ENCODE measurements around the gene PARP16.

Gene PARP16

DNA sequence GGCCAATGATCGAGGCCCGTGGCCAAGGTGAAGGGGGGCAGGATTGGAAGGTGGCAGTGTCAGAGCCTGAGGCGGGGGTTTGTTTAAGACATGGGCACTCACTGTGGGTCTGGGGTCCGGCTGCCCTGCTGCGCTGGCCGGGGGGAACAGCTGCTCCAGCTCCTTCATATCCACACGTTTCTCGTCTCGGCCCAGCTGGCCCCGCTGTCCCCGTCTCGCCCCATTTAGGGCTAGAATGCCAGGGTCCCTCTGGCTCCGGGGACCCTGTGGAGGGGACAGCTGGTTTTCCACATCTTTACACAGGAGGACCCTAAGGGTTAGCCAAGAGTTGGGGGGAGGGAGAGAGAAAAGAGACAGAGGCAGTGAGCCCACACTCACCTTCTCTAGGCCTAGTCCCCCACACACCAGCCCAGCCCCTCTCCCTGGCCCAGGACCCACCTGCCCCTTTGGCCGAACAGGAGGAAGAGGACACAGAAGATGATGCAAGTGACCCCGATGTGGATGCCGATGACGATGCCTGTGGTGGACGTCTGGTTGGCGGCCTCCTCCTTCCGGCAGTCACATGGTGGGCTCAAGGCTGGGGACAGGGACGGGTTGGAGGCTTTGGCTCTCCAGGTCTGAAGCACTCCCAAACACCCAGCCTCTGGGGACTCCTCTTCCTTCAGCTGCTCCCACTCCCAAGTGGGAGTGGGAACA lies 42.8 kb upstream of the PARP16 start:
- Histone ChIP-seq H3K9me3 (ENCODE audit: insufficient read depth, low read depth, low read length) (no peaks in the 10 kb centered on the region), H3K79me2 (ENCODE audit: insufficient read depth, low read length) (no peaks in the 10 kb centered on the region), H3F3A (ENCODE audit: low read depth) (no peaks in the 10 kb centered on the region), H3K4me3 (ENCODE audit: low read length, poor library complexity, severe bottlenecking) (no peak overlapping the region), H3K4me1 (ENCODE audit: insufficient read depth, low read length, poor library complexity, severe bottlenecking) (no peaks in the 10 kb centered on the region), H3K4me2 (ENCODE audit: low read depth, low read length, poor library complexity, severe bottlenecking) (no peak overlapping the region), H4K20me1 (ENCODE audit: insufficient read depth, low read length, poor library complexity, severe bottlenecking) (no peaks in the 10 kb centered on the region), H3K9me2 (replicated peaks; ENCODE audit: low read depth, low read length) (no peaks in the 10 kb centered on the region), H3K27me3 (ENCODE audit: insufficient read depth, low read length, poor library complexity, severe bottlenecking) (no peaks in the 10 kb centered on the region), H3K36me3 (ENCODE audit: insufficient read depth, low read length) (no peaks in the 10 kb centered on the region), H2AFZ (ENCODE audit: low read length) (no peak overlapping the region), H3K9ac (ENCODE audit: low read depth, low read length, poor library complexity, severe bottlenecking) (no peak overlapping the region)
- no peak for TF ChIP-seq EZH2phosphoT487 (IDR thresholded peaks at IDR 0.05; ENCODE audit: borderline replicate concordance)
- TF ChIP-seq, protein P1, sequence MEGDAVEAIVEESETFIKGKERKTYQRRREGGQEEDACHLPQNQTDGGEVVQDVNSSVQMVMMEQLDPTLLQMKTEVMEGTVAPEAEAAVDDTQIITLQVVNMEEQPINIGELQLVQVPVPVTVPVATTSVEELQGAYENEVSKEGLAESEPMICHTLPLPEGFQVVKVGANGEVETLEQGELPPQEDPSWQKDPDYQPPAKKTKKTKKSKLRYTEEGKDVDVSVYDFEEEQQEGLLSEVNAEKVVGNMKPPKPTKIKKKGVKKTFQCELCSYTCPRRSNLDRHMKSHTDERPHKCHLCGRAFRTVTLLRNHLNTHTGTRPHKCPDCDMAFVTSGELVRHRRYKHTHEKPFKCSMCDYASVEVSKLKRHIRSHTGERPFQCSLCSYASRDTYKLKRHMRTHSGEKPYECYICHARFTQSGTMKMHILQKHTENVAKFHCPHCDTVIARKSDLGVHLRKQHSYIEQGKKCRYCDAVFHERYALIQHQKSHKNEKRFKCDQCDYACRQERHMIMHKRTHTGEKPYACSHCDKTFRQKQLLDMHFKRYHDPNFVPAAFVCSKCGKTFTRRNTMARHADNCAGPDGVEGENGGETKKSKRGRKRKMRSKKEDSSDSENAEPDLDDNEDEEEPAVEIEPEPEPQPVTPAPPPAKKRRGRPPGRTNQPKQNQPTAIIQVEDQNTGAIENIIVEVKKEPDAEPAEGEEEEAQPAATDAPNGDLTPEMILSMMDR (conservative IDR thresholded peaks at IDR 0.05; ENCODE audit: low read length) = no peak

DNA sequence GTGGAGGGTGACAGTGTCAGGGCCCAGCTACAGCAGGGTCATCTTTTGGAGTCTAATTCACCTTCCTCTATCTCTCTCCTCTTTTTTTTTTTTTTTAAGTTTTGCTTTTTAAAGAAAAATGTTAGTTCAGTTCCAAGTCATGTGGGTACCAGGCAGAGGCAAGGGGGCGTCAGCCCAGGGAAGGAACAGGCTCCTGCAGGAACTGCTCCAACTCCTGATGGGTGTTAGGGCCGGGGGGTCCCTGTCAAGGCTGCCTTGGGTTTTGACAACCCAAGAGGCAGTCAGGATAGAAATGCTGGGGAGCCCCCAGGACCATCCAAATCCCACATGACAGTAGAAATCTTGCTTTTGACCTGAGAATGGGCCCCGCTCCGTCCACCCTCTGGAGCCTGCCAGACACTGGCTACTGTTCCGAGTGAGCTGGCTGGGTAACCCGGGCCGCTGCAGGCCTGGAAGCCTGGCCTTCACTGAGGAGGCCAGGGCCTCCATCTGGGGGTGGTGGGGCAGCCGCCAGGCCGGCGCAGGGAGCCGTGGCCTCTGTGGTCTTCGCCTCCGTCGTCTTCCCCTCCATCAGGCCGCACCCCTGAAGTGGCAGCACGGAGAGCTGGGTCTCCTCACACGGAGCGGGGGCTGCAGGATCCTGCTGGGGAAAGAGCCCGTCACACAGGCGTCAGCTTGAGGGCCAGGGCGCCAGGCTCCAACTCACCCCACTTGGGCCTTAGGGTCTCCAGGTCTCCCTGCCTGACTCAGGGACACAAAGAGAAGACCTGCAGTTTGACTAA lies 42.0 kb upstream of the PARP16 start:
- Histone ChIP-seq H3K27me3 (ENCODE audit: insufficient read depth, low read length, poor library complexity, severe bottlenecking) (no peaks in the 10 kb centered on the region), H3K9me2 (replicated peaks; ENCODE audit: low read depth, low read length) (no peaks in the 10 kb centered on the region), H3K9ac (ENCODE audit: low read depth, low read length, poor library complexity, severe bottlenecking) (no peak overlapping the region), H3K79me2 (ENCODE audit: insufficient read depth, low read length) (no peaks in the 10 kb centered on the region), H3K4me2 (ENCODE audit: low read depth, low read length, poor library complexity, severe bottlenecking) (no peak overlapping the region), H2AFZ (ENCODE audit: low read length) (no peak overlapping the region), H4K20me1 (ENCODE audit: insufficient read depth, low read length, poor library complexity, severe bottlenecking) (no peaks in the 10 kb centered on the region), H3K36me3 (ENCODE audit: insufficient read depth, low read length) (no peaks in the 10 kb centered on the region), H3K4me1 (ENCODE audit: insufficient read depth, low read length, poor library complexity, severe bottlenecking) (no peaks in the 10 kb centered on the region), H3K9me3 (ENCODE audit: insufficient read depth, low read depth, low read length) (no peaks in the 10 kb centered on the region), H3F3A (ENCODE audit: low read depth) (no peaks in the 10 kb centered on the region), H3K4me3 (ENCODE audit: low read length, poor library complexity, severe bottlenecking) (no peak overlapping the region)
- TF ChIP-seq EZH2phosphoT487 (IDR thresholded peaks at IDR 0.05; ENCODE audit: borderline replicate concordance) = no peak
- TF ChIP-seq, protein P1 (conservative IDR thresholded peaks at IDR 0.05; ENCODE audit: low read length) = no peak

DNA sequence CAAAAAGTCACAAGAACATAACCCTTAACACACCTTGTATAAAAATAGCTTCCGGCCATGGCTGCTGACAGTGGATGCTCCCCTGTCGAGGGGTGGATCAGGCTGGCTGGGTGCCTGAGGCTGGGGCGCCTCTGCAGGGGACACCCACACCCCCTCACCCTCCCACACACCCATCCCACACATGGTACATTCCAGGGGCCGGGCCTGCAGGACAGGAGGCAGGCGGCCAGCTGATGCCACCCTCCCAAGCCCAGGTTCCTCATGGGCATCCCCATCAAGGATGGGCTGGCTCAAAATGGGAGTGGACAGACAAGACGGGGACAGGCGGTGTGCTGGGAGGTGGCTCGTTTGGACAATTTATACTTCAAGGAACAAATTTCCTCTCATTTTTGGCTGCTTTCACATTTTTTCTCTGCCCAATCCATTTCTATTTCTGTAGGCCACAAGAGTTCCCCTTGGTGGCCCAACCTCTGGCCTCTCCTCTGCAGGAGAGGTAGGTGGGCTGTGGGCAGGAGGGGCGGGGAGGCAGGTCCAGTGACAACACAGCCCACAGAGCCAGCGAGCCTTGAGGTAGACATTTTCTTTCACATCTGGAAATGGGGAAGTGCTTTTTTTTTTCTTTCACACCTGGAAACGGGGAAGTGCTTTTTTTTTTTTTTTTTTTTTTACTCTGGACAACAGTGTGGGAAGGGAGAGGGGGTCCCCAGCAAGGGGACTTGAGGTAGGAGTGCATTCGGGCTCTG lies 41.1 kb upstream of the PARP16 start:
- Histone ChIP-seq H2AFZ (ENCODE audit: low read length) (no peak overlapping the region), H3K27me3 (ENCODE audit: insufficient read depth, low read length, poor library complexity, severe bottlenecking) (no peaks in the 10 kb centered on the region), H4K20me1 (ENCODE audit: insufficient read depth, low read length, poor library complexity, severe bottlenecking) (no peaks in the 10 kb centered on the region), H3K4me1 (ENCODE audit: insufficient read depth, low read length, poor library complexity, severe bottlenecking) (no peaks in the 10 kb centered on the region), H3K36me3 (ENCODE audit: insufficient read depth, low read length) (no peaks in the 10 kb centered on the region), H3K79me2 (ENCODE audit: insufficient read depth, low read length) (no peaks in the 10 kb centered on the region), H3K9ac (ENCODE audit: low read depth, low read length, poor library complexity, severe bottlenecking) (no peak overlapping the region), H3K9me2 (replicated peaks; ENCODE audit: low read depth, low read length) (no peaks in the 10 kb centered on the region), H3K4me3 (ENCODE audit: low read length, poor library complexity, severe bottlenecking) (no peak overlapping the region), H3F3A (ENCODE audit: low read depth) (no peaks in the 10 kb centered on the region), H3K4me2 (ENCODE audit: low read depth, low read length, poor library complexity, severe bottlenecking) (no peak overlapping the region), H3K9me3 (ENCODE audit: insufficient read depth, low read depth, low read length) (no peaks in the 10 kb centered on the region)
- no peak for TF ChIP-seq EZH2phosphoT487 (IDR thresholded peaks at IDR 0.05; ENCODE audit: borderline replicate concordance)
- TF ChIP-seq, protein P1 (conservative IDR thresholded peaks at IDR 0.05; ENCODE audit: low read length) = no peak

Data from Loucy (cell line).